NCI-H1105 treated with DMSO at 0.1 percent for 48 hours (cell line): ENCODE results near the gene ACAD8.

Experiments used
- DNase-seq: peaks from one replicate; lab custom pipeline; 2025; lab: John Stamatoyannopoulos, UW

Gene ACAD8

DNA sequence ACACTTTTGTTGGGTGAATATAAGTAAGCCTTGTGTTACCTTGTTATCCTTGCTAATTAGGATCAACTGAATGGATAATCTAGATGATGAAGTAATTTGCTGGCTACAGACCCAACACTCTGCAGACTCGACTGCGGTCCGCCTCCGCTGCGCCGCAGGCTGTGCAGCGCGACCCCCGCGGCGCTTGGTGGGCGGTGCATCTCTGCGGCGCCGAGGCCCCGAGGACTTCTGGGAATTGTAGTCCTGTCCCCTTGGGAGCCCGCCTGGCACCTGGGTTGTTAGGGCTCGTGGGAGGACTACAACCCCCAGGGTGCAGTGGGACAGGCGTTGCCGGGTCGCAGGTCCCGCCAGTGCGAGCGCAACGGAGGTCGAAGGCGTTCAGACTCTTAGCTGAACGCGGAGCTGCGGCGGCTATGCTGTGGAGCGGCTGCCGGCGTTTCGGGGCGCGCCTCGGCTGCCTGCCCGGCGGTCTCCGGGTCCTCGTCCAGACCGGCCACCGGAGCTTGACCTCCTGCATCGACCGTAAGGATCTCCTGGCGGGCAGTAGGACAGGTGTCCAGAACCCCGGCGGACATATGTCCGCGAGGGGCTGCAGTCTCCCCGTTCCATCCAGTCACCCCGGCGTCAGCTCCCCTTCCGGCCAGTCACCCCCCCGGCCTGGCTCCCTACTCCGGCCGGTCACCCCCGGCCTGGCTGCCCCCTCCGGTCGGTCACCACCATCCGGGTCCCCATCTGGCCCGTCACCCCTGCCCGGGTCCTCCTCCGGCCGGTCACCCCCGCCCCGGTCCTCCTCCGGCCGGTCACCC lies at the start of gene ACAD8, which contains the start of gene THYN1:
Gene ACAD8, plus strand, starts transcription at position 381 of the 806 bp plus-strand sequence. Its CDS starts 33 bp downstream, at position 414.
Gene THYN1, minus strand, starts transcription at position 165 of the 806 bp plus-strand sequence. CDS start 470 bp downstream, outside the sequence.
- DNase-seq: peak; percentile 99

DNA sequence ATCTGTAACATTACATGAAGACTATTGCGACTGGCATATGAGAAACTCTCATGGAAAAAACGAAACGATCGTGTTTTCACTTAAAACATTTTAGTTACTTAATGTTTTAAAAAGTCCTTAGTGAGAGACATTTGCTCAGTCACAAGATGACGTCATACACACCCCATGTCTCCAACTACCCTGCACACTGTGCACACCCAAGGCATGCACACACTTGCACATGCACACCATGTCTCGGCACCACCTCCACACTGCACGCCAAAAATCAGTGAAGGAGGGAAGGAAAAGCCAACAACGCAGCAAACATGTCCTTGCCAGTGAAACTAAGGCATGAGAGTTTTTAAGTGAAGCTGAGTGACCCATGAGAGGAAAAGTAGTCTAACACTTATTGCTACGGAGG lies 47.6 kb upstream of the ACAD8 start:
- no peak for DNase-seq

DNA sequence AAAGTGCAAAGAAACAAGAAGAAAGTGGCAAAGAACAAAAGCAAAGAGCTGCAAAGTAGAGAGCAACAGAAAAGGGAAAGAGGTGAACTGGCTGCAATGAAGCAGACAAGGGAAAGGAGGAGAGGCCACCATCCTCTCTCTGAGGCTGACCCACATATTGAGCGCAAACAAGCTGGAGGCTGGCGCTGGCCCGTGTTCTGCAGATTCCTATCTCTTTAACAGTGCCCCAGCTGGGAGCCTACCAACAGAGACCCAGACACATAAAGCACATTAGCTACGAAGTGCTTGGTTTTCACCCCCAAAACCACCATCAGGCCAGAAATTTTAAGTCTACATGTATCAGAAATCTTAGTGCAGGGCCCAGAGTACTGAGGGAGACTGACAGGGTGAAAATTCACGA lies 47.2 kb upstream of the ACAD8 start:
- no peak for DNase-seq

DNA sequence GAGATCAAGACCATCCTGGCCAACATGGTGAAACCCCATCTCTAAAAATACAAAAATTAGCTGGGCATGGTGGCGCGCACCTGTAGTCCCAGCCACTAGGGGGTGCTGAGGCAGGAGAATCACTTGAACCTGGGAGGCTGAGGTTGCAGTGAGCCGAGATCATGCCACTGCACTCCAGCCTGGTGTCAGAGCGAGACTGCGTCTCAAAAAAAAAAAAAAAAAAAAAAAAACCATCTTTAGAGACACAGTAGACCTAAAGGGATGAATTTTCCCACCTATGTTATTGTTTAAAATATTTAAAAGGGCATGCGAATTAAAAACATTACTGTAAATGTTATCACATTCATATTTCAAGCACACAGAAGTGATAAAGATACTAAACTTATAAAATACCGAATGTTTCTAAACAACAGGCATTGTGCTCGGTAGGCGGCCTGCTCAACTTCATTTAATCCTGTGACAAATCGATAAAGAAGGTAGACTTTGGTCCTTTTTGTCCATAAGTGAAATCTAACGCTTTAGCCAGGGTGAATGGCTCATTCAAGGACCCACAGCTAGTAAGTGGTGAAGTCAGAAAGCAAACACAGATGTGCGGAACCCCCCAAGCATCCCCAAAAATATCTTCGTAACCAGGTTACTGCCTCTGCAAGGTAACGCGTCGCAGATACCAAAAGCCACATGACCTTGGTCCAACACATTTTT lies 45.7 kb upstream of the ACAD8 start:
- no peak for DNase-seq

DNA sequence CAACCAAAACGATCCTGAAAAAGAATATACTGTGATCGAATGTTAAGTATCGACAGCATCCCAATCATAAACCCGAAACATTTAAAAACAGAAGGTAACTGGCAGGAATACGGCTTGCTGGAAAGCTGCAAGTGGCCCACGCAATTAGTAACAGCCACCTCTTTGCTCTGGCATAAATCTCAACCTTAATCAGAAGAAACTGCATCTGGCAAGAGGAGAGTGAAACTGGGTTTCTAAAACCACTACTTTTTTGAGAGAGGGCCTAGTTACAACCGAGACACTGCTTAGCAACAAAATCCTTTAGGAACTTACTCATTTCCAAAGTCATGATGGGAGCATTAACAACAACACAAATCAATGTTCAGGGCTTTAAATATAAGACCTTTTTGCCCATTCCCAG lies 37.5 kb upstream of the ACAD8 start:
- no peak for DNase-seq

DNA sequence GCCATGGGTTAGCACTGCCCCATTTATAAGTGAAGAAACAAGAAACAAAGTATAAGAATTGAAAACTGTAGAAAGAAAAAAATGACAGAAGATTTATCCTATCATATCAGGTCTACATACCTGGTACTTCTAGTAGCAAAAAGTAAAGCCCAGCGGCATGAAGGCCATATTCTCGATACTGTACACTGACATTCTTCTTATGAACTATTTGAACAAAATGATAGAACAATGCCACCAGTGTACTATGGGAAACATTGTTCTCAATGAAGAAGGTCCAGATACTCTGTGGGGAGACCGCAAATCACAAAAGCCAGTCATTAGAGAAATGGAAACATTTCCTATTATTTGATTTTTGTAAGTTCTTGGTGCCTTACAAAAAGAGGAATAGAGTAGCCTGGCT lies 36.6 kb upstream of the ACAD8 start:
- DNase-seq: no peak

DNA sequence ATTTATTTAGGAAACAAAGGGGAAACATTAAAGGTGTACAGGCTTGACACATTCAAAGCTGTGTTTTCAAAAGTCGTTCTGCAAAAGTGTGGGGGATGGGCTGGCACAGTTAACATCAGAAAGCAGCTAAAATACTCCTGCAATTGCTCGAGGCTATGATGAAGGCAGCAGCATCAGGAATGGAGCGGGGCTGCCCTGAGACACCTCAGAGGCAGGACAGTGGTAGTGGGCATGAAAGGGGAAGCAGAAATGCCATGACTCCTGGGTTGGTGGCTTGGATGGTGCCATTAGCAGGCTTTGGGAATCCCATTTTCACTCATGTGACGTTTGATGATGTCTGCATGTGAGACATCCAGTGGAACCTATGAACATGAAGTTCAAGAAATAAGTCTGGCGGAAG lies 30.2 kb upstream of the ACAD8 start:
- DNase-seq: peak; percentile 26

DNA sequence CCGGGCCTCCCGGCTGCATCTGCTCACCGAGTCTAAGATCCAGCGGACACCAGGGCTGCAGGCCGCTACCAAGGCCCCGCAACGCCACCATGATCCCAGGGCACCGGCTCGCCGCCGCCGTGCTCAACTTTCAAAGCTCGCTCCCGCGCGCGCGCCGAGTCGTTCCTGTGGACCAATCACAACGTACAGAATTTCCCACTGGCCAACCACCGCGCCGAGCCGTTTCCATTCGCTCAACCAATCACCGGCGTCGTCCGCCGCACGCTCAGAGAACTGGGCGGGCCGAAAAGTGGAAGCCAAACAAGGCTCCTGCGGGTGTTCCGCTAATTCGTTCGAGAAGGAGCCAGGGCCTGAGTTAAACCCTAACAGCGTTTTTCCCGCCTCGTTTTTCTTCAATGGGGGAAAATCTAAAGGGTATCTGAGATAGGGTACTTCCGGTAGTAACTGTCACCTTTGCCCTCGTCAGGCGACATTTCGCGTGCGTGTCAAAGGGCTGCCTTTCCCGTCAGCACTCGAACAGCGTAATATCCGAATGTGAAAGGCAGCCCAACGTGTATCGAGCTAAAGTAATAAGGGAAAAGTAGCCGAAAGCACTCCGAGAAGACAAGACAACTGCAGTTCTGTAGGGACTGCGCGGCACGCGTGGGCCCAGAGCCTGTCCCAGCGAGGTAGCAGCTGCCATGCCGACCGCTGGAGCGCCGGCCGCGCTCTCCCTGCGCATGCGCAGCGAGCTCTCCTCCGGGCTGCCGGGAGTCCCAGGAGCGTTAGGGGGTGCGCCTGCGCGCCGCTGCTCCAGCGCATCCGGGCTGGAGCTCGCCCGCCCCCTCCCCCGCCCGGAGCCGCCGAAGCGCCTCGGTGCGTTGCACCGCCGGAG lies 29.3 kb upstream of the ACAD8 start, which contains the start of the genes NCAPD3 and VPS26B:
Gene NCAPD3, minus strand, starts transcription at position 132 of the 874 bp plus-strand sequence. Its CDS starts 41 bp downstream, at position 91.
Gene VPS26B, plus strand, starts transcription at position 836 of the 874 bp plus-strand sequence. CDS start 452 bp downstream, outside the sequence.
- DNase-seq: peak; percentile 98

DNA sequence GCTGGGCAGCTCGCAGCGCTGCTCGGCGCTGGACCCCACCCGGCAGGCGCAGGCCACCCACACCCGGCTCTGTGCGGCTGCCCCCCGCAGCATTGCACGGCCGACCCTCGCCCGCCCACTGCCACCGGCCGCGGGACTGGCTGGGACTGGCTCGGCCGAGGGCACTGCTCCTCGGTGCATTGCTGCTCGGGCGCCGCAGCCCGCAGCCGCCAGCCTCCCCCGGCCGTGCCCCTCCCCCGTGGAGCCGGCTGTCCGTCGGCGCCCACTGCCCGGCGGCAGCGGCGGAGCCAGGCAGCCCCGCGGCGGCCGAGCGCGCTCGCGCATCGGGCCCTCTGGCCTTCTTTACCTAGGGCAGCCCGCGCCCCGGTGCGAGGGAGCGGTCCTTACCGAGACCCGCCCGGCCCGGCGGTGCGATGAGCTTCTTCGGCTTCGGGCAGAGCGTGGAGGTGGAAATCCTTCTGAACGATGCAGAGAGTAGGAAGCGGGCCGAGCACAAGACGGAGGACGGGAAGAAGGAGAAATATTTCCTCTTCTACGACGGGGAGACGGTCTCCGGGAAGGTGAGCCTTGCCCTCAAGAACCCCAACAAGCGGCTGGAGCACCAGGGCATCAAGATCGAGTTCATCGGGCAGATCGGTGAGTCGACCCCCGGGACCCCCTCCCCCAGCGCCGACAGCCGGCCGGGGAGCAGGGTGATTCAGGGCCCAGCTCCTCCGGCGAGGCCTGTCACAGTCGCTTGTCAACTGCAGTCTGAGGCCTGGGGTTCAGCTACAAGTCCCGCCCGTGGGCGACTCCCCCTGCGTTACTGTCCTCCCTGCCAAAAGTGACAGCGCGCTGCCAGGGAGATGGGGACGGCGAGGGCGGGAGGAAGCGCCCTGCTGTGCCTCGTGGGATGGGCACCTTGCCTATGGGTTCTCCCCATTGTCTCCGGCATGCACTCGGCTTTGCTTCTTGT lies 28.4 kb upstream of the ACAD8 start:
- peak; percentile 74 for DNase-seq

DNA sequence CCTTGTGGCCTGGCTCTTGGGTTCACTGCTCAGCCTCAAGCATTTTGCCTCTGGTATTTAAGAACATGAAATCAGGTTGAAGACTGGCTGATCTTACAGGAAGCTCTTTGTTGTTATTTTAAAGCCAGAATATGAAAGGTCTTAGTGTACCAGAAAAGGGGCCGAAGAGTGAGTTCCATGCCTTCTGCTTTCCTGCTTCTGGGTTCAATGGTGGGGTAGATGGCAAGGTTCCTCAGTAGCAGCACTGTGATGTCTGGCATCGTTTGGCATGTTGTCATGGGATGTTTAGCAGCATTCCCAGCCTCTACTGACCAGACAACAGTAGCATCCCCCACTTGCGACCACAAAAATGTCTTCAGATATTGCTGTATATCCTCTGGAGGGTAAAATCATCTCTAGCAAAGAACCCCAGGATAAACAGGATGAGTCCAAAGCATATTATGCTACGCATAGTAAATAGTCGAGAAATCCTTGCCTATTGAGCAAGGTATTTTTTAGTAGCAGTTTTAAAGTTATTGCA lies 26.5 kb upstream of the ACAD8 start:
- DNase-seq: no peak

DNA sequence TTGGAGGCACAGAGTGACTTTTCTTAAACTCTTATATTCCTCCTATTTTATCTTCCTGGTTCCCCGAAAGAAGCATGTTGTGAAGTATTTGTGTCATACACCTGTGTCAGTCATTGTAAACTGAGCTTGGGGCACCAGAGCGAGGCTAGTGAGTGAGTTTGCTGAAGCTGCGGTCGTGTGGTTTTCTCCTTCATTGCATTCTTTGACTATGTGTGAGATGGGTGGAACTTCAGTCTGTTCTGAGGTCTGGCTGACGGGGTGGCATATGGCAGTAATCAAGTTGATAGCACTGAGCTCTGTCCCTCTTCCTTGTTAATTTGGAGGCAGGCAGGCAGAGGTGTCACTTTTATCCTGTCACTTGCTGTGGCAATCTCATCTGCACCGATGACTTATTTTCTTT lies 24.7 kb upstream of the ACAD8 start:
- DNase-seq: no peak

DNA sequence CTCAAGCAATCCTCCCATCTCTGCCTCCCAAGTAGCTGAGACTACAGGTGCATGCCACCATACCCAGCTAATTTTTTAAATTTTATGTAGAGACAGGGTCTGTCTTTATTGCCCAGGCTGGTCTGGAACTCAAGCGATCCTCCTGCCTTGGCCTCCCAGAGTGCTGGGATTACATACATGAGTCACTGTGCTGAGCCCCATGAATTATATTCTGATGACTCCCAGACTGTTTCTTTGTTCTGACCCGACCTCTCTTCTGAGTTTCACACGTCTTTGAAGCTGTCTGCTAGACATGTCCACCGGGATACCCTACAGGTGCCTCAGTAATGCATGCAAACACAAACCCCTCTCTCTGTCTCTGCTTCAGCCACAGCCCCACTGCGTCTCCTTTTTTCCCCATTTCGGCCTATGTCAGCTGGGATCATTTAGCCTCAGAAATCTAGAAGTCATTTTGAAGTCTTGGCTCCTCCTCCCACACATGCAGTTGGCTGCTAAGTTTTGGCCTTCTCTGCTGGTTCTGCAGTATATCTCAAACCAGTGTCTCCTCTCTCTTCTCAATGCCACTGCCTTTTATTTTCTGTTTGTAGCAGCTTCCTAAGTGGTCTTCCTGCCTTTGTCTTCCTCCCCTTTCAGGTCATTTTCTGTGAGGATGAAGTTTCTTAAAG lies 24.1 kb upstream of the ACAD8 start:
- DNase-seq: no peak

DNA sequence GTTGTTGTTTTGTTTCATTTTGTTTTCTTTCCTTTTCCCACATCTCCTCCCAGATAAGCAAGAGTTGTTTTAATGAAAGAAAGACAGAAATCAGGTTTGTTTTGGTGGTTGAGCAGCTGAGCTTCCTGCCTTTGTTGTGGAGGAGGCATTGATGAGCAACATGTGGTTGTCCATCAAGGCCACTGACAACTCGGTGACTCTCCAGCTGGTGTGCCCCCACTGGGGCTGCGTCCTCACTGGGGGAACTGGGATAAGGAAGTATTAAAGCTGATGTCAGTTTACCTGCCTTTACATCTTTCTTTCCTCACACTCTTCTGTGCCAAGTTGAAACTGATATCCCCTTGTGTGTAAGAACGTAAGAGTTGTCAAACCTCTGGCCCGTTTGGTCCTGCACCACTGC lies 23.0 kb upstream of the ACAD8 start:
- no peak for DNase-seq

DNA sequence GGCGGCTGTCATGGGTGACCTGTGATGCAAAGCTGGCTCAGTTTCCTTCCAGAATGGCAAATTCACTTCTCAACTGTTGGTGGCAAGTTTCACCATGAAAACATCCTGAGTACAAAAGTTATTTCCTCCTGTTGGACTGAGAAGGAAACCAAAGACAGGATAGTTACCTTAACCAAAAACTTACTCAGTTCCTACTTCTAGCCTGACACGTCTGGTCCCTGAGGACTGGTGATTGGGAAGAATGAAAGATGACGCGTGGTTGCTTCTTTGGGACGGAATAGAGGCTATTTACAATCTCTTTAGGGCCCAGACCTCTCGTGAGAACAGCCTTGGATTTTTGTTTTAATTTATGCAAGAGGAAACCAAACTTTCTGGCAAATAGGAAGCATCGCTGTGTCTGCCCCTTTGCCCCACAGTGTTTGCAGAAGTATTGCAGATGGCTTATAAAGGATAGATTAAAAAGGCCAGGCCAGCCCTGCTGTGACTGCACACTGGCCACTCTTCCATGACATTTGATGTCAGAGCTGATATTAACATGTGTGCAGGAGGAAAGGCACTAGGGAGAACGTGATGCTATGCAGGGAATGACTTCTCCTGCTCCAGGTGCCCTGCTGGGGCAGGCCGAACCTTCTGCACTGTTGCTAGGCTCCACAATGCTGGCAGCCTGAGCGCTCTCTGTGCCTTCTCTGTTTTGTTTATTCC lies 21.3 kb upstream of the ACAD8 start:
- DNase-seq: no peak

DNA sequence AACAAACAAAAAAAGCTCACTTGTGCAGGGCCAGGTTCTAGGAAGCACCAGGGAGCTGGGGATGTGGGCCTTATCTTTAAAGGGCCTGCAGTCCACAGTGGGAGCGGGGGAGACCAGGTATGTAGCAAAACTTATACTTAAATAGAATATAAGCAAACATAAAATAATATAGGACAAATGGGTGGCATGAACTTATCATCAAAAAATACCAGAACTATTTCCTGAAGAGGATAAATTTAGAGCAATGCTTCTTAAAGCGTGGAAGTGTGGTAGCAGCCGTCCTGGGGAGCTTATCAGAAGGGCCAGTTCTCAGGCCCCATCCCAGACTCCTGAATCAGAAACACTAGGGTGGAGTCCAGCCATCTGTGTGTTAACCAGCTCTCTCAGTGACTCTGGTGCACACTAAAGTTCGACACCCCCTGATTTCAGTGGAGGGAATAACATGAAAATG lies 19.6 kb upstream of the ACAD8 start:
- DNase-seq: no peak

DNA sequence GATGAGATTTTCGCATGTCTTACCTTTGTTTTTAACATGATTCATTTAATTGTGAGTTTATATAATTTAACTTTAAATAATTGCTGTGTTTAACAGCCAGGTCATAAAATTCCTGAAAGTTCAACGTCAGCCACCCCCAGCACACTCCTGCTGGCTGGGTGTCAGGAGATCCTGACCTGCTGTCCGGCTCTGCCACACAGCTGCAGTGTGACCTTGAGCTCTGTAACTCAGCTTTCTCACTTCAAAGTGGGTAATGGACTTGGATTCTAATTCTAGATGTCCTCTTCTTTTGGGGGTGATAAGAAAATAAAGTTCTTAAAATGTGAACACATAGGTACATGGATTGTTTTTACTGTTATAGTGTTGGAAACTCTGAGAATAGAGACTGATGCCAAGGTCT lies 18.0 kb upstream of the ACAD8 start:
- DNase-seq: no peak

DNA sequence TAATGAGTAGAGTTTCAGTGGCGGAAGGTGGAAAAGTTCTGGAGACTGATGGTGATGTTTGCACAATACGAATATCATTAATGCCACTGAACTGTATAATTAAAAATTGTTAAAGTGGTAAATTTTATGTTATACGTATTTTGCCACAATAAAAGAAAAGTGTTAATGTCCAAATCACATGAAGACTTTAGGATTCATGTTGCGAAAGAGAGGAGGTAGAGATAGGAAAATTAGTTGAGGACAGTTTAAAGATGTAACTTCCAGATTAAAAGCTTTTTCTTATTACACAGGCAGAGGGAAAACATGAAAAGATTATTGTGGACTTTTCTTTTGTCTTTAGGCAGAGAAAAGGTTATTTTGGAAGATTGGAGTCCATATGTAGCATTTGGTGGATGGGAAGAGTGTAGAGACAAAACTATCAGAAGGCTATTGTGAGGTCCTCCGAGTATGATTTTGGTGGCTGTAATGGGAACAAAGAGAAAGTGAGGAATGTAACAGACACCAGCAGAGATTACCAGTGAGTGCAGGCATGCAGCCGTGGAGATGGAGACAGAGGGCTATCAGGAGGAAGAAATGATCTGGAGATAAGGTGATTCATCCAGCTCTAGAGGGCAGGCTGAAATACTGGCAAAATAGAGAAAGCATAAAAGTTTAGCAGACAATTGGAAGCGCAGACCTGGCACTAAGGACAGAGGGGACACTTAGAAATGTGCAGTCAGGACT lies 16.4 kb upstream of the ACAD8 start:
- no peak for DNase-seq

DNA sequence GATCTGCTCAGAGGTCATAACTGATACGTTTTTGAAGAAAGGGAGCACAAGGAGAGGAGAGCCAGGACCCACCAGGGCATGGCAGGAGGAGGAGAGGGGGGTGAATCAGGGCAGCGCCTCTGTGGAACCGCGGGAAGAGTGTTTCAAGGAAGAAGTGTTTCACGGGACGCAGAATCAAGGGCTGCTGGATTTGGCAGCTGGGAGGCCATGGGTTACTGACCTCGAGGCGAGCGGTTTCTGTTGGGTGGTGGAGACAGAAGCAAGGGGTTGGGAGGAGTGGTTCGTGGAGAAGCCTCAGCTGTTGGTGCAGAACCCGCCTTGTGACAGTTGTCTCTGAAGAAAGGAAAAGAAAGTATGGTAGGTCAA lies 15.8 kb upstream of the ACAD8 start:
- DNase-seq: no peak

DNA sequence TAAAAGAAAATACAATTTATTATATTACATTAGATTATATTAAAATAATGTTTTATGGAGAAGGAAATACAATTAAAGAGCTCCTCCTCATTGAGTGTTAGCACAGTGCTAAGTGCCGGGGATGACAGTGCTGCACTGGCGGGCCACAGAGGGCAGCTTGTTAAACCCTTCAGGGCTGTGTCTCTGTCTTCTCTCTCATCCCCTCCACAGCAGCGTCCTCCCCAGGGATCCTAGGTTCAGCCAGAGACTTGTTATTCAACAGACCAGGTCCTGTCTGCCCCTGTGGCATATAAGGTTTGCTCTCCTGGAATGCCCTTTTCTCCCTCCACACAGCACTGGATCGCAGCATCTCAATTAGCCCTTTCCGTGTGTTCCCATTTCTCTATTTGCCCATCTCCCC lies 14.4 kb upstream of the ACAD8 start:
- DNase-seq: no peak
